ENCODE data around the gene EGF. TPM values are rescaled to one million over a fixed set of nuclear protein-coding genes. Genes with fewer than 3 reads are reported as not detected.

Gene EGF
- total RNA-seq, 1 experiment from 2014 or later: not detected

- in situ Hi-C loops (cut with HindIII; ENCODE audit: low pct_unique_long_range_greater_than_20kb, low sequenced_read_pairs) (no loop called here), intact Hi-C loops (cut with micrococcal nuclease; ENCODE audit: unreplicated experiment) (no loop called here)
- H3K36me3 ChIP-seq (ENCODE audit: control insufficient read depth, insufficient read depth, low read length): no peaks in the 10 kb centered on the region
- no peak overlapping the region for H3K4me3 ChIP-seq (ENCODE audit: low read depth in 2 of 2, low read length in 2 of 2)
- no peaks in the 10 kb centered on the region; the same call in 1 of the 2 replicates for H3K27me3 ChIP-seq (ENCODE audit: control insufficient read depth, insufficient read depth, low read length)
- no peak for ATAC-seq
- no peaks in the 10 kb centered on the region for H3K4me1 ChIP-seq (ENCODE audit: control insufficient read depth, insufficient read depth, low read length)
- TF ChIP-seq TCF7L2 (IDR thresholded peaks at IDR 0.05; ENCODE audit: low read depth, low read length) (no peak), REST (IDR thresholded peaks at IDR 0.05; ENCODE audit: insufficient read depth in 1 of 2, low read depth in 2 of 2, low read length in 1 of 2) (no peak), SIN3A (IDR thresholded peaks at IDR 0.05; ENCODE audit: borderline replicate concordance, insufficient read depth, low read depth, low read length) (no peak)
- no TSS peak for BruUV-seq (replicated peaks)
- no peaks in the 10 kb centered on the region for H3K9me3 ChIP-seq (ENCODE audit: control insufficient read depth, insufficient read depth, low read depth, low read length)
- POLR2A ChIA-PET: no interaction called here
- CTCF ChIA-PET: no interaction called here
- DNase-seq (ENCODE audit: low read depth, low spot score): no peak
- H3K27ac ChIP-seq (ENCODE audit: low read length): no peak overlapping the region
Observed at GRCh38 chr4:109908731-109909130, 4.0 kb upstream of the EGF start.

- no peaks in the 10 kb centered on the region for H3K36me3 ChIP-seq (ENCODE audit: control insufficient read depth, insufficient read depth, low read length)
- no peaks in the 10 kb centered on the region for H3K4me1 ChIP-seq (ENCODE audit: control insufficient read depth, insufficient read depth, low read length)
- in situ Hi-C loops (cut with HindIII; ENCODE audit: low pct_unique_long_range_greater_than_20kb, low sequenced_read_pairs): no loop called here
- POLR2A ChIA-PET: no interaction called here
- BruUV-seq (replicated peaks): no TSS peak
- H3K27ac ChIP-seq (ENCODE audit: low read length): no peak overlapping the region
- DNase-seq (ENCODE audit: low read depth, low spot score) (no peak), ATAC-seq (no peak)
- no peaks in the 10 kb centered on the region for H3K9me3 ChIP-seq (ENCODE audit: control insufficient read depth, insufficient read depth, low read depth, low read length)
- intact Hi-C loops (cut with micrococcal nuclease; ENCODE audit: unreplicated experiment): no loop called here
- TF ChIP-seq REST (IDR thresholded peaks at IDR 0.05; ENCODE audit: insufficient read depth in 1 of 2, low read depth in 2 of 2, low read length in 1 of 2) (no peak), TCF7L2 (IDR thresholded peaks at IDR 0.05; ENCODE audit: low read depth, low read length) (no peak)
- H3K4me3 ChIP-seq (ENCODE audit: low read depth in 2 of 2, low read length in 2 of 2): no peak overlapping the region
- no peaks in the 10 kb centered on the region; the same call in 1 of the 2 replicates for H3K27me3 ChIP-seq (ENCODE audit: control insufficient read depth, insufficient read depth, low read length)
- CTCF ChIA-PET: no interaction called here
Observed at GRCh38 chr4:109910256-109910655, 2.4 kb upstream of the EGF start.

- Histone ChIP-seq H3K27ac (ENCODE audit: low read length) (no peak overlapping the region), H3K9me3 (ENCODE audit: control insufficient read depth, insufficient read depth, low read depth, low read length) (no peaks in the 10 kb centered on the region), H3K4me1 (ENCODE audit: control insufficient read depth, insufficient read depth, low read length) (no peaks in the 10 kb centered on the region), H3K27me3 (ENCODE audit: control insufficient read depth, insufficient read depth, low read length) (no peaks in the 10 kb centered on the region; the same call in 1 of the 2 replicates), H3K36me3 (ENCODE audit: control insufficient read depth, insufficient read depth, low read length) (no peaks in the 10 kb centered on the region), H3K4me3 (ENCODE audit: low read depth in 2 of 2, low read length in 2 of 2) (no peak overlapping the region)
- no TSS peak for BruUV-seq (replicated peaks)
- intact Hi-C loops (cut with micrococcal nuclease; ENCODE audit: unreplicated experiment) (no loop called here), in situ Hi-C loops (cut with HindIII; ENCODE audit: low pct_unique_long_range_greater_than_20kb, low sequenced_read_pairs) (no loop called here)
- no peak for ATAC-seq
- POLR2A ChIA-PET: interaction anchor here (0.6 kb wide), 1 partner anchor 222 kb away, joined by 3 read pairs; no protein-coding TSS in a partner anchor
- DNase-seq (ENCODE audit: low read depth, low spot score): no peak
- CTCF ChIA-PET: no interaction called here
- TF ChIP-seq REST (IDR thresholded peaks at IDR 0.05; ENCODE audit: insufficient read depth in 1 of 2, low read depth in 2 of 2, low read length in 1 of 2): no peak
Observed at GRCh38 chr4:109913596-109914241, 1.0 kb downstream of the EGF start.
